ENCODE measurements around the gene SMARCD3. TPM values are rescaled to one million over a fixed set of nuclear protein-coding genes. Genes with fewer than 3 reads are reported as not detected.

The SMARCD3 gene
- total and polyA plus RNA-seq, 2 of the 13 experiments (the other 11 are each of a cell fraction or from before 2014, with no cell fraction given) = 0.20 to 0.62 TPM

DNA sequence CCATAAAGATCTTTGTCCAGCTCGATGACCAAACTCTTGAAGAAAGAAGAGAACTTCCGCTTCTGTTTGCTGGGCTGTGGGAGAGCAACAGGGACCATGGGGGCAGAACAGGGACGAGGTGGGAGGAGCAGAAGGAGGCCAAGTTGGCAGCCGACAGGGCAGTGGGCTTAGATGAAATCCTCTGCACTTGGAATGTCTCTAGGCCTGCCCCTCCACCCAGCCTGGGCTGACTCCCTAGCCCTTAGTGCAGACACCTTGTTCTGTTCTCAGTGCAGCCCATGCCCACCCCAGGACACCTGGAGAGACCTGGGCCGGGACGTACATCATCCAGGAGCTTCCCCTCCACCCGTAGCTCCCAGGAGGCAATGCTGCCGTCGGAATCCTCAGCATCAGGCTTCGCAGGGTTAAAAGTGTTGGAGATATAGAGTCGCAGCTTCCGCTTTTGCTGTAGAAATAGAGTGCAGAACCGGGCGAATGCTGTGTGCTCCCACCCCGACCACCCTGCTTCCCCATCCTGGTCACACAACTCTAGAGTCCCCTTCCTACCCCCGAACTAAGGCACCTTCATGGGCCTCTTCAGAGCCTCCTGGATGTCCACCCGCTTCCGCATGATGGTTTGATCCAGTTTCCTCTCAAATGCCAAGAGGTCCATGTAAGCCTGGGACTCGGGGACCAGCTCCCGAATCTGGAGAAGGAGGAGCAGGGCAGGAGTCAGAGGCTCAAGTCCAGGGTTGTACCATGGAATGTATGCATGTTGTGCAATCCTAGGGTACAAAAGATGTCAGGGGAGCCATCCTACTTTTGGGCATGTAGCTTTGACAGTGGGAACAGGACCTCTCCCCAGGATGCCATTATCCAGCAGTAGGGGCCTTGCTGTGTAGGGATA, 6.1 kb downstream of the SMARCD3 start (continued):
- TF ChIP-seq, protein P1, sequence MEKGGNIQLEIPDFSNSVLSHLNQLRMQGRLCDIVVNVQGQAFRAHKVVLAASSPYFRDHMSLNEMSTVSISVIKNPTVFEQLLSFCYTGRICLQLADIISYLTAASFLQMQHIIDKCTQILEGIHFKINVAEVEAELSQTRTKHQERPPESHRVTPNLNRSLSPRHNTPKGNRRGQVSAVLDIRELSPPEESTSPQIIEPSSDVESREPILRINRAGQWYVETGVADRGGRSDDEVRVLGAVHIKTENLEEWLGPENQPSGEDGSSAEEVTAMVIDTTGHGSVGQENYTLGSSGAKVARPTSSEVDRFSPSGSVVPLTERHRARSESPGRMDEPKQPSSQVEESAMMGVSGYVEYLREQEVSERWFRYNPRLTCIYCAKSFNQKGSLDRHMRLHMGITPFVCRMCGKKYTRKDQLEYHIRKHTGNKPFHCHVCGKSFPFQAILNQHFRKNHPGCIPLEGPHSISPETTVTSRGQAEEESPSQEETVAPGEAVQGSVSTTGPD (CRISPR knock-in tag; IDR thresholded peaks at IDR 0.05) = no peak
- TF ChIP-seq HNF4A (CRISPR knock-in tag; IDR thresholded peaks at IDR 0.05) = peak; percentile 41; the same call in 1 of the 2 replicates
- TF ChIP-seq SALL1 (CRISPR knock-in tag; IDR thresholded peaks at IDR 0.05) = no peak
- TF ChIP-seq, protein P2, sequence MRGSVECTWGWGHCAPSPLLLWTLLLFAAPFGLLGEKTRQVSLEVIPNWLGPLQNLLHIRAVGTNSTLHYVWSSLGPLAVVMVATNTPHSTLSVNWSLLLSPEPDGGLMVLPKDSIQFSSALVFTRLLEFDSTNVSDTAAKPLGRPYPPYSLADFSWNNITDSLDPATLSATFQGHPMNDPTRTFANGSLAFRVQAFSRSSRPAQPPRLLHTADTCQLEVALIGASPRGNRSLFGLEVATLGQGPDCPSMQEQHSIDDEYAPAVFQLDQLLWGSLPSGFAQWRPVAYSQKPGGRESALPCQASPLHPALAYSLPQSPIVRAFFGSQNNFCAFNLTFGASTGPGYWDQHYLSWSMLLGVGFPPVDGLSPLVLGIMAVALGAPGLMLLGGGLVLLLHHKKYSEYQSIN (CRISPR knock-in tag; IDR thresholded peaks at IDR 0.05; ENCODE audit: borderline replicate concordance) = no peak
- TF ChIP-seq ZNF761 (CRISPR knock-in tag; conservative IDR thresholded peaks at IDR 0.05) = no peak
- no peak for TF ChIP-seq ZNF780A (CRISPR knock-in tag; IDR thresholded peaks at IDR 0.05)
- no peak for TF ChIP-seq ZNF224 (CRISPR knock-in tag; IDR thresholded peaks at IDR 0.05)
- TF ChIP-seq JUNB (CRISPR knock-in tag; IDR thresholded peaks at IDR 0.05; ENCODE audit: borderline replicate concordance) = no peak
- TF ChIP-seq DPF2 (CRISPR knock-in tag; IDR thresholded peaks at IDR 0.05; ENCODE audit: borderline replicate concordance, low read depth) = no peak
- no peak for TF ChIP-seq U2AF1 (optimal IDR thresholded peaks at IDR 0.05; ENCODE audit: low read depth, low read length)
- no peak for TF ChIP-seq TARDBP (CRISPR knock-in tag; IDR thresholded peaks at IDR 0.05)
- TF ChIP-seq ZNF20 (CRISPR knock-in tag; IDR thresholded peaks at IDR 0.05) = no peak
- TF ChIP-seq, protein P3, sequence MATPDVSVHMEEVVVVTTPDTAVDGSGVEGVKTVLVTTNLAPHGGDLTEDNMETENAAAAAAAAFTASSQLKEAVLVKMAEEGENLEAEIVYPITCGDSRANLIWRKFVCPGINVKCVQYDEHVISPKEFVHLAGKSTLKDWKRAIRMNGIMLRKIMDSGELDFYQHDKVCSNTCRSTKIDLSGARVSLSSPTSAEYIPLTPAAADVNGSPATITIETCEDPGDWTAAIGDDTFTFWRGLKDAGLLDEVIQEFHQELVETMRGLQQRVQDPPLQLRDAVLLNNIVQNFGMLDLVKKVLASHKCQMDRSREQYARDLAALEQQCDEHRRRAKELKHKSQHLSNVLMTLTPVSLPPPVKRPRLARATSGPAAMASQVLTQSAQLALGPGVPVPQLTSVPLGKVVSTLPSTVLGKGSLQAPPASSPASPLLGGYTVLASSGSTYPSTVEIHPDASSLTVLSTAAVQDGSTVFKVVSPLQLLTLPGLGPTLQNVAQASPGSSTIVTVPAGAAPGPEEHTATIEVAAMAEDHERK (CRISPR knock-in tag; IDR thresholded peaks at IDR 0.05; ENCODE audit: low read depth) = no peak
- TF ChIP-seq, protein P4, sequence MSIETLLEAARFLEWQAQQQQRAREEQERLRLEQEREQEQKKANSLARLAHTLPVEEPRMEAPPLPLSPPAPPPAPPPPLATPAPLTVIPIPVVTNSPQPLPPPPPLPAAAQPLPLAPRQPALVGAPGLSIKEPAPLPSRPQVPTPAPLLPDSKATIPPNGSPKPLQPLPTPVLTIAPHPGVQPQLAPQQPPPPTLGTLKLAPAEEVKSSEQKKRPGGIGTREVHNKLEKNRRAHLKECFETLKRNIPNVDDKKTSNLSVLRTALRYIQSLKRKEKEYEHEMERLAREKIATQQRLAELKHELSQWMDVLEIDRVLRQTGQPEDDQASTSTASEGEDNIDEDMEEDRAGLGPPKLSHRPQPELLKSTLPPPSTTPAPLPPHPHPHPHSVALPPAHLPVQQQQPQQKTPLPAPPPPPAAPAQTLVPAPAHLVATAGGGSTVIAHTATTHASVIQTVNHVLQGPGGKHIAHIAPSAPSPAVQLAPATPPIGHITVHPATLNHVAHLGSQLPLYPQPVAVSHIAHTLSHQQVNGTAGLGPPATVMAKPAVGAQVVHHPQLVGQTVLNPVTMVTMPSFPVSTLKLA (IDR thresholded peaks at IDR 0.05) = no peak
- no peak for TF ChIP-seq ZNF501 (CRISPR knock-in tag; IDR thresholded peaks at IDR 0.05)
- TF ChIP-seq KDM5A (IDR thresholded peaks at IDR 0.05; ENCODE audit: borderline replicate concordance, low read length) = no peak
- no peak for TF ChIP-seq ZNF577 (CRISPR knock-in tag; IDR thresholded peaks at IDR 0.05; ENCODE audit: borderline replicate concordance, low read depth)
- TF ChIP-seq MYNN (CRISPR knock-in tag; IDR thresholded peaks at IDR 0.05; ENCODE audit: low read depth) = no peak
- TF ChIP-seq AKAP8 (CRISPR knock-in tag; IDR thresholded peaks at IDR 0.05) = no peak
- TF ChIP-seq ZNF766 (CRISPR knock-in tag; IDR thresholded peaks at IDR 0.05; ENCODE audit: borderline replicate concordance) = no peak
- TF ChIP-seq CCAR2 (optimal IDR thresholded peaks at IDR 0.05; ENCODE audit: low read depth, low read length) = no peak
- no peak for TF ChIP-seq MIER2 (CRISPR knock-in tag; IDR thresholded peaks at IDR 0.05)
- TF ChIP-seq HDAC2 (CRISPR knock-in tag; IDR thresholded peaks at IDR 0.05) = no peak
- TF ChIP-seq AGO2 (optimal IDR thresholded peaks at IDR 0.05; ENCODE audit: low read depth, low read length) = no peak
- no peak for TF ChIP-seq ZNF720 (CRISPR knock-in tag; IDR thresholded peaks at IDR 0.05)

Measured in HepG2 (cell line).